CD4-positive, alpha-beta T cell treated with Interleukin-6 for 4 hours (primary cell): ENCODE results near the gene DSTN.

Experiments
- DNase-seq: peaks from one replicate; pipeline ENCODE4 v3.0.0-alpha.2; 2020; ENCODE audit warnings: mixed read lengths

Gene DSTN

DNA sequence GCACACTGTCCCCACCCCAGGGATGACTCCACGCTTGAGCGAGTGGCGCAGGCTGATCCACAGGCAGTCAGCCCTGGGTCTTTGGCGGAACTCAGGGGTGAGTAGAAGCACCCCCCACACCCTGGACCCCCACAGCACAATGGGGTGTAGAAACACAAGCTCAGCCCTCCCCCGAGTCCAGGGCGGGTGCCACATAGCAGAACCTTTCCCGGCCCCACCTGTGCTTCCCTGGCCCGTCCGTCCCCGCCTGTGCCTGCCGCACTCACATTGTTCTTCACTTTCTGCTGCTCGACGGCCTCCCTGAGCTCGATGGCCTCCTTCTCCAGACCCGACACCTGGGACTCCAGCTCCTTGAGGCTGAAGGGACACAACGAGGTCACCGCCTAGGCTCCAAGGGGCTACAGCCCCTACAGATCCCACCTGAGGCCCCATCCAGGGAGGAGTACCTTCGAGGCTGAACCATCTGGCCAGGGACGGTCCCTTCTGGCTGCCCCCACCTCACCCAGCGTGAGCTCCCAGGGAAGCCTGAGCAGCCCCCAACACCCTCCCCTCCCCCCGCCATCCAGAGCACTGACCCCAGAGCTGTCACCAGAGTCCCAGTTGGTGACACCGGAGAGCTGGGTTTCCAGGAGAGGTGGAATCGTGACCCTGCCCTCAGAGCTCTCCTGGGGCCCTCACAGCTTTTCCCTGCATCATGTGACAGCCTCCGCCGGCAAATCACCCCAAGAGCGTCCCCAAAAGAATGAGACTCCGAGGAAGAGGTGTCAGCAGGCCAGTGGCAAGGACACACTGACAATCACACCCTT lies 55.6 kb downstream of the DSTN start:
- DNase-seq = no peak

DNA sequence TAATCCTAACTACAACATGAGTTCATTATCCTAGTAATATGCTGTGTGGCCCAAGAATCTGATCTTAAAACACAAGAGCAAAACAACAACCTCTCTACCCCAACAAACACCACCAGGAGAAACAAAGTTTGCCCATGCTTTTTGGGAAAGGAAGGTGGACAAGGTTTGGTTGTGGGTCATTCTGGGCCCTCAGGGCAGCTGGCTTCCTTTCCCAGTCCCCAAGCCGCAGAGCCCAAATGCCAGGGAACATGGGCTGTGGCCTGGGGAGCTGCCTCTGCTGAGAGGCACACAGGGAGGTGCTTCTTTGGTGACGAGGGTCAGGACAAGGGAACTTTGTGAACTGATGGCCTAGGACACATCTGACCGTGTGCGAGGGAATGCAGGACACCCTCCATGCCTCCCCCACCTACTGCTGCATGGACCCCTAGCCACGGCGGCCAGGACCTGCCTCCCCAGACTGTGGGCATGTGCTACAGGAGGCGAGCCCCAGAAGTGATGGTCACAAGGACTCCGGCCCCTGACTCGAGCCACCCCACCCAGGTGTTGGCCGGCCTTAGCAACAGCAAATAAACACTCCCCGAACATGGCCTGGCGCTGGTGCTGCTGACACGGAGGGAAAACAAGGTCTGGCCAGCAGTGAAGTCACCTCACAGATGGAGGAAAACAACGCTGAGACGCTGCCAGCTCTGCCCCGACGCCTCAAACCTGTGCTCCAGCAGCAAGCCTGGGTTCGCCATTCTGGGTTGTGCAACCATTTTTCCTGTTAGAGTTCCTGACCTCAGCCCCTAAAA lies 56.5 kb downstream of the DSTN start:
- no peak for DNase-seq

DNA sequence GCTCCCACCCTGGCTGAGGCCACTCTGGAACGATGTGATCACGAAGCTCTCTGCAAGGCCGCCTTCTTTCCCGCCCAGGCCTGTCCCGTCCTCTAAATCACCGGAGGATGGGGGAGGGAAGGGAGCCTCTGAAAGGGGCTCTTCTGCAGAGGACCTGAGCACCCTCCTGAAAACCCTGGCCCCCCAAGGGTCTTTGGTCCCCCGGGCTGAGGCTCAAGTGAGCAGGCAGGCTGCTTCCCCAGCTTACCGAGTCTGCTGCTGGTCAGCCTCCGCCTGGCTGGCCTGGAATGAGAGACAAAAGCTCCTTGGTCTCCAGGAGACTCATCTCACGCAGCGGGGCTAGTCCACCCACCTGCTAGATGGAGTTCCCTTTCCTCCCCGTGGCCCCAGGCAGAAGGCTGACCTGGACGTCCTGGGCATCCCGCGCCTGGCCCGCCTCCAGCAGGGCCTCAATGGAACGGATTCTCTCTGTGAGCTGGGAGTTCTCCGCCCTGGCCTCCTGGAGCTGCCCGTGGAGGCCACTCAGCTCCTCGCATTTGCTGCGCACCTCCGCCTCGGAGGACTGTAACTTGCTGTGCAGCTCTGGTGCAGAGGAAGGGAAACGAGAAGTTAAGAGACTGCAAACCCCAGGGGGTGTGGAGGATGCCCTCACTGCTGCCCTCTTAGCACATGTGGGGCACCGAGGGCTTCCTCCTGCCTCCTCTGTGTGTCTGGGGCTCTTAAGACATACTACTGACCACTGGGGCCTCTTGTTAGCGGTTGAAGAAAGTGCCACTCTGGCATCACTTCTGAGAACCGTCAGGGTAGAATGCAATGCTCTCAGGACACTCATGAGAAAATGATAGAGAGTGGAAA lies 57.5 kb downstream of the DSTN start:
- no peak for DNase-seq

DNA sequence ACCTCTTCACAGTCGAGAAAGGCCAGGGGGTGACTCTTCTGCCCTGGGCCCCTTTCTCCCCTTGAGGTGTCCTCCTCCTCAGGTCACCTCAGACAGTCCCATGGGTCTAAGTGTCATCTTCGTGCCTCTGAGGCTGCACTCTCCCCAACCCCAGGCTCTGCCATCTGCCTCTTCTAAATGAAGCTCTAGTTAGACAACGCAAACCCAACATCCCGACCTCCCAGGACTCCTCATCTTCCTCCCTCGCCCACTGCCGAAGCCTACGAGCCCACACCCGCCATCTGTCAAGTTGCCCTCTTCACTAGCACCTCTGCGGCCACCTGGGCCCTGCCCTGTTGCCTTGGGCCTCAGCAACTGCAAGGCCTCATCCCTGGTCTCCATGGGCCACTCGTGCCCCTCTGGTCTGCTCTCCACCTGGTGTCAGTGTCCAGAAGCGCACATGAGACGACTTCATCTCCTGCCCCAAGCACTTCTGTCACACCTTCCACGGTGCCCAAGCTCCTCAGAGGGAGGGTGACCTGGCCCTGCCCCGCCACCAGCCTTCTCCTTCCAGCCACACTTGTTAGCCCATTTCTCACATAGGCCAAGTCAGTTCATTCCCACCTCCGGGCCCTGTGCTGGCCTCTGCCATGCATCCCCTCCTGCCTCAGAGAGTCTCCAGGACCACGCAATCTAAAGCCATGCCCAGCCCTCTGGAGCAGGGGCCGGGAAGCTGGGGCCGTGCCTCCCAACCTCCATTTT lies 58.4 kb downstream of the DSTN start:
- no peak for DNase-seq

DNA sequence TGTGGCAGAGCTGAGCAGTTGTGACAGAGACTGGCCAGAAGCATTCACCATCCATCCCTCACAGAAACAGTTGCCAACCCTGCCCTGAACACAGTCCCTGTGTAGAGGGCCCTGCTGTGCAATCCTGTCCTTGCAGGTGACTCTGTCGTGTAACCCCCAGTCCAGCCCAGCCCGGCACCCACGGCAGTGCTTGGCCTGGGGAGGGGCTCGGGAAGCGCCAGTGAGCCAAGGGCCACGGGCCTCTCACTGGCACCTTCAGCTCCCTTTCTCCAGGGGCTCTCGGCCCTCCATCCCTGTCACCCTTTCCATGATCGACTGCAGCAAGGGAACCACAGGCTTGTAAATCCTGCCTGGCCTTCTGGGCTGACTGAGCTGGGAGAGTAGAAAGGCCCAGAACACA lies 59.1 kb downstream of the DSTN start:
- DNase-seq = no peak

DNA sequence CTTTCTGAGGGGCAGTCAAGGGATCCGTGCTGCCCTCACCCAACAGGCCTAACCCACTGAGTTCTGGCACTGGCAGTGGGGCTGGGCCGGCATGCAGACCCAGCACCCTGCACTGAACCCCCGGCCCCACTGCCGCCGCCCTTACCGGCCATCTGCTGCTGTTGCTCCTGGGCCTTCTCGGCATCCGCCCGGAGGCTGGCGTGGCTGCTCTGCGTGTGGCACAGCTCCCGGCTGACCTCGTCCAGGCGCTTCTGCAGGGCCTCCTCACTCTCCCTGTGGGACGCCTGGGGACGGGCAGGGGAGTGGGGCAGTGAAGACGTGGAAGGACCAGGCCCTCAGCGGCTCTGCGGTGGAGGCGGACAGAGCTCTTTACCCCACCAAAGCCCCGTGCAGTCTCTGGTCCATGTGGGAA lies 59.8 kb downstream of the DSTN start:
- no peak for DNase-seq

DNA sequence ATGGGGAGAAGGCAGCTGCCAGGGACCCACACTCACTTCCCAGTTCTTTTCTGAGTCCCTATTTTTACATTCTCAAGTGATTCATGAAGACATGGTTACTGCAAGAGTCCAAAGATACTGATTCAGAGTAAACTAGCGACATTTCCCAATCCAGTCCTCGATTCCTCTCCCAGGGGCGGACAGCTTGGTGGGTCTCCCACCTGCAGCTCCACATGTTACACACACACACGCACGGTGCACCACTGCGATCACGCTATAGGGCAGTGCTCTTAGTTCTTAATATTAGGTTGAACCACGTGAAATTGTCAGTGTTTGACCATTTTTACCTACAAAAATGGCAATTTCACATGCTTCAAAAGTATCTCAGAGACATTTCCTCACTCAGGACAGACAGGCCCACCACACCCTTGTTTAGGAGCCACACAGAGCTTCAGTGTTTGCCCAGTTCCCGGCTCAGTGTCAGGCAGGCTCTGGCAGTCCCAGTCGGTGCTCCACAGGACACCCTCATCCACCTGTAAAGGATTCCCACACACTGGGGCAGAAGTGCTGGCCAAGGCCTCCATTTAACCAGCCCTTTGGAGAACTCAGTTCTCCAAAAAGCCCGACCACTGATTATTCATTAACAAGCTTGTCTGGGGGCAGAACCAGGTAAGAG lies 60.4 kb downstream of the DSTN start:
- no peak for DNase-seq

DNA sequence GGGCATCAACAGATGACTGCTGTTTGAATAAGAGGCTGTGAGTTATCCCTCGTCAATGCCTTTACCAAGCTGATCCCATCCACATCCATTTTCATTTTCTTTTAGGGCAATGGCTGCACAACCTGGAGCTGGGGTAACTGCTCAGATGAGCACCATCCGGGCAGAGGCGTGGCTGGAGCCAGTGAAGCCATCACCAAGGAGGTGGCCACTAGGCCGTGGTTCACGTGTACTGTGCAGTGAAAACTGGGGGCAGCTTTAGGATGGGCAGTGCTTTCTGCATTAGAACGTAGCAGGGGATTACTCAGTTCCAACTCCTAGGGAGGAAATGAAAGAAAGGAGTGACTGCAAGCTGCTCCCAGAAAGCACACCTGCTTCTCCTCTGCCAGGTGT lies 60.9 kb downstream of the DSTN start:
- DNase-seq = no peak

DNA sequence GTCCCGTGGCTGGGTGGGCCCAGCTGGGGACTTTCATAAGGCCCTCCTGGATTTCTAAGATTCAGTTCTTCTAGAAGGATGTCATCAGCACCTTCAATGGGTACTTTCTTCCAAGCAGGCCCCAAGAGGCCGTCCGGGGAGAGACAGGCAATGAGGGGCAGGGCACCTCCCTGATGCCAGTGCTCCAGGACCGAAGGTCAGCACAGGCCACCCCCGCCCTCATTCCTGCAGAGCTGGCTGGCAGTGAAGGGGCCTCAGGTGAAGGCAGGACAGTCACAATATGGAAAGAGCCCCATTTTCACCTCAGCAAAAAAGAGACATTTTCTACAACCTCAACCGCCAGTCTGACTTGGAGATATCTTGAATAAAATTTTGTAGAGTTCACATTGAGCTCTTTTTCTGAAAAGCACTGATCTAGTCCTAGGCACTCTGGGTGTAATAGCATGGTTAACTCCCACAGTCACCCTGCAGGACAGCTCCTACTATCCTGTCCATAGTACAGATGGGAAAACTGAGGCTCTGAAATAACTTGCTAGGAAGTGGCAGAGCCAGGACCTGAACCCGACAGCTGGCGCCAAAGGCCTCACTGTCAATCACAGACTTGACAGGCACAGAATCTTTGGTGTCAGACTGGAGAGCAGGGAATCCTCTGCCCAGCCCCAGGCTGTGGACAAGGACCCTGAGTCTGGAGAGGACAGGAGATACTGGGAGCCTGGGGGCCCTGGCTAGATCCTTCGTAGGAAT lies 61.9 kb downstream of the DSTN start:
- DNase-seq = no peak

DNA sequence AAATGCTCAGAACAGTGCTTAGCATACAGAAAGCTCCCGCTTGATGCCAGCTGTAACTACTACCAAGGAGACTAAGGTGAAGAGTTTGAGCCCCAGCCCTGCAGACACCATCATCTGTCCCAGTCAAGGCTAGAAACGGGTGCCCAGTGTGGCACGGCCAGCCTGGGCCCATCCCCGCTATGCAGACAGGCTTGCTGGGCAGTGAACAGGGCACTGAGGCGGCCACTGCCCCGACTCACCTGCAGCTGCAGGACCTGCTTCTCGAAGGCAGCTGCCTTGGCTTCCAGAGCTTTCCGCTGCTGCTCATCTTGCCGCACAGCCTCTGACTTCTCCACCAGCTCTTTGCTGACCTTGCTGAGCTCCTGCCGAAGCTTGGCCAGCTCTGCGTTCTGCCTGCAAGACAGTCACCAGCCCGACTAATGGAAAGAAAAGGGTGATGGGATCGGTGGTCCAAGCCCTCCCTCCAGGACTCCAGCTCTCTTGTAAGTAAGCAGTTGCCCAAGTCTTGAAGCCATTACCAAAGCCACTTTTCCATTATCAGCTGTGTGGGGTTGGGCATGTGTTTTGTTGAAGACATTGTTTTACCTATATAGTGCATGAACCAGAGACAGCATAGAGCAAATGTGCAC lies 63.5 kb downstream of the DSTN start:
- no peak for DNase-seq

DNA sequence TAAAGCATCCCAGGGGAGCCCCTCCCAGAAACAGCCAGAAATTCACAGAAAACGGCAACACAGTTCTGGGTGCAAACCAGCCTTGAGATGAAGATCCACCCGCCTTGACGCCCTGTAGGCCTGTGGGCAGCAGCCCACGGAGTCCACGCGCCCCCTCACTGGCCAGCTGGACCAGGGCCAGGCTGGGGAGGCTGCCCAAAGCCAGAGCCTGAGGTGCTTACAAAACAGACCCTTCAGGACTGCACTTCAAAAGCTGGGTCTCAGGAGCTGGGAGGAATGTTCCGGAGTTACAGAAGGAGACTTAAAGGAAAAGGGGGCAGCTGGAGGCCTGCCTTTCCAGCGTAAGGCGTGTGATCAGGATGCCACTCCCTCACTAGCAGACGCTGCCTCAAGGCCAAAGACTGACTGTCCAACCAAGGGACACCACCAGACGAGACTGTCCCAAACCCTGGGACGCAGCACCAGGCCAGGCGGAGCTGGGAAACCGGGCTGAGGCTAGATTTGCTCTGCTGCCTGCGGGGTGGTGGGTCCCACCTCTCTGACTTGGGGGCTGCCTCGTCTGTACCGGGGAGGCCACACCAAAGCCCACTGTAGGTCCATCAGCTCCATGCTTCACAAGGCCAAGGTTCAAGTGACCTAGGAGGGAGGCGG lies 64.1 kb downstream of the DSTN start:
- DNase-seq = no peak

DNA sequence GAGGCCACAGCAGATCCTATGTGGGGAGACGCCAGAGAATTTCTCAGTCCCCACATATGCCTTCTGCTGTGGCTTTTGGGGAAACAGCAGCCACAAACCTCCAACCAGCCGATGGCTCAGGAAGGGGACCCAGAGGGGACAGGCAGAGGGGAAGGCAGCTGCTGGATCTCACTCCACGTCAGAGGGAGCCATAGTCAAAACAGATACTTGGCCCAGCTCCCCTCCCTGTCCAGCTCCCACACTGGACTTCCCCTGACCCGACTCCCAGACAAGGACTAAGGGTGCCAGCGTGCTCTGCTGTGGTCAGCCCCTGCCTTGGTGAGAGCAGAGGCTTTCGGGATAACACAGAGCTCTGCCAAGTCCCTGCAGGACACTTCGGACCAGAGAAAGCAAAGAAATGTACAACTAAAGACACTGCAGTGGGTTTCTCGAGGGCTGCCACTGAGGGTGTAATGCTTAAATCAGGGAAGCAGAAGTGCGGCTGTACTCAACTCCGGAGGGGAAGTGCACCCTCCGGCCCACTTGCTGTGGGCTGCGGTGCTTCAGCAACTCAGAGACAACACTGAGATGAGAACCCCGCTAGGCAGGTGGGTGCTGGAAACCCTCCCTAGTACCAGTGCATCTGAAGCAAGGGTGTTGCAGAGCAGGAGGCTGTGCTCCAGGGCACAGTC lies 64.9 kb downstream of the DSTN start:
- DNase-seq = no peak

DNA sequence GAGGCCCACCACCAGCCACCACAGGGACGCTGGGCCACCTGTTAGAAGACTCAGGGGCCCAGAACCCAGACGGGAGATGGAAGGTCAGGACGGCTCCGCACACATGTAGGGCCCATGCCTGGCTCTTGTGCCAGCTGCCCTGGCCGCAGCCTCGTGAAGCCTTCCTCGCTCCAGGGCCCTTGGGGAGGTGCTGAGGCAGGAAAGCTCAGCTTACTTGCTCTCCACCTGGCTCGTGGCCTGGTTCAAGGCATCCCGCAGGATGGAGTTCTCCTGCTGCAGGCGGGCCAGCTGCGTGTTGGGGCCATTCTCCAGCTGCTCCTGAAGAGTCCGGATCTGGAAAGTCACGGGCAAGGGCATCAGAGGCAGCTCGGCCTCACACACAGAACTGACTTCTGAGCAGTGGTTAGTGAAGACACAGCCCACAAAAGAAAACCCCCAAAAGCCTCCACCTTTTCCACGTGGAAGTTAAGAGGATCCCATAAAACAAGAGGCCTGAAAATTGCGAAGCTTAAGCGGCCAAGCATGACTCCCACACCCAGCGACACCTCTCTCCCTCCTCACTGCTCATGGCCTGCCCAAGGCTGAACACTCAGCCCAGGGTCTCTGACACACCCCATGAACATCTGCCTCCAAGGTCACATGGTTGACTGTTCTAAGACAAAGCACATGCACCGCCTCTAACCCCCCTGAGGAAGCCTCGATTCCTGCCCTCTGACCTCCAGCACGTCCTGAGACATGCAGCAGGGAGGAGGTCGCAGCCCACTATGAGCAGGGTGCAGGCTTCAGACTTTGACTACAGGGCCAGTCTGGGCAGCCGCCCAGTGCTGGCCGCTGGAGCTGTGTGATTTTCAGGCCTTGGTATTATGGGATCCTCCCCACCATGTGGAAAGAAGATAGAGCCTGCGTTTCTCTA lies 65.7 kb downstream of the DSTN start:
- no peak for DNase-seq

DNA sequence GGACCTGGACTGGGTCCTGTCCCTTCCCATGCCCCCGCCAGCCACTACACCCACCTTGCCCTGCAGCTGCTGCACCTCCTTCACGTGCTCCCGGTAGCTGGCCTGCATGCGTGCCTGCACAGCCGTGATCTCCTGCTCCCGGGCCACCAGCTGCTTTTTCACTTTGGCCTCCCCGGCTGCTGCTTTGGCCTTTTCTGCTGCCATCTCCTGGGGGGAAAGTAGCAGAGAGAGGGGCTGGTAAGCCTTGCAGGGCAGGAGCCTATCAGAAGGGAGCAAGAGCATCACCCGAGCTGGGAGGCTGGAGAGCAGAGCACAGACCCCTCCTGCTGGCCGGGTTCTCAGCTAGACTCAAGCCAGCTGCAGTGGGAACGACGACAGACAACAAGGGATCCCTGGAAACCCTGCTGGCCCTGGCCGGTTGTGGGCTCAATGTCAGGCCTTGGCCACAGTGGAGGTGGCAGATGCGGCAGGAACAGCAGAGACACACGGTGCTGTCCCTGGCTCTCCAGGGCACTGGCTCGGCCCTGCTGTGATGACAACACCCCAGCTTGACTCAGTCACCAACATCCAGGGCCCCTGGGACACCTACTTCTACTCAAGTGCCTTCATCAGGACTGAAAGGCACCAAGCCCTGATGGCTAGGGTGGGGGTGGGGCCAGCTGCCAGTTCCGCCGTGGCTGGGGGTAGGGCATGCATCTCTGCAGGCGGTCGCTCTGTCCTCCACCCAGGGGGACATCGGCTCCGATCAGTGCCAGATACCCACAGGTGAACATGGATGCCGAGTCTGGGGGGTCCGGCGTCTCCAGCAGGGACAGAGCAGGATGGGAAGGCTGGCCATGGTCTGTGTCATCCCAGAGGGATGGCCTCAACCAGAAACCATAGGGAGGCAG lies 66.9 kb downstream of the DSTN start:
- no peak for DNase-seq

DNA sequence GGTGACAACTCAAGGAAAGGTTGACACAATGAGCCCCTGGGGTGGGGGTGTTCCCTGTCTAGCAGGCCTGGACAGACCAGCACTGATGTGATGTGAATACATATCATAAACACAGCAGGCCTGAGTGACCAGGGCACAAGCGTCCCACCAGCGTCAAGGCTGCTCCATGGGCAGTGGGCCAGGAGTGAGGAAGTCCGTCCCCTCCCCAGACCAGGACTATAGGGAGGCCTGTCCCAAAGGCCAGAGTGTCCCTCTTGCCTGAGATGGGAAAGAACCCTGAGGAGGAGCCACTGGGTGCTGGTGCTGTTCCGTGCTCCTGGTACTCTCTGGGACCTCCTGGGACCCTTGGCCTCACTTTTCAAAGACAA lies 67.5 kb downstream of the DSTN start:
- no peak for DNase-seq

DNA sequence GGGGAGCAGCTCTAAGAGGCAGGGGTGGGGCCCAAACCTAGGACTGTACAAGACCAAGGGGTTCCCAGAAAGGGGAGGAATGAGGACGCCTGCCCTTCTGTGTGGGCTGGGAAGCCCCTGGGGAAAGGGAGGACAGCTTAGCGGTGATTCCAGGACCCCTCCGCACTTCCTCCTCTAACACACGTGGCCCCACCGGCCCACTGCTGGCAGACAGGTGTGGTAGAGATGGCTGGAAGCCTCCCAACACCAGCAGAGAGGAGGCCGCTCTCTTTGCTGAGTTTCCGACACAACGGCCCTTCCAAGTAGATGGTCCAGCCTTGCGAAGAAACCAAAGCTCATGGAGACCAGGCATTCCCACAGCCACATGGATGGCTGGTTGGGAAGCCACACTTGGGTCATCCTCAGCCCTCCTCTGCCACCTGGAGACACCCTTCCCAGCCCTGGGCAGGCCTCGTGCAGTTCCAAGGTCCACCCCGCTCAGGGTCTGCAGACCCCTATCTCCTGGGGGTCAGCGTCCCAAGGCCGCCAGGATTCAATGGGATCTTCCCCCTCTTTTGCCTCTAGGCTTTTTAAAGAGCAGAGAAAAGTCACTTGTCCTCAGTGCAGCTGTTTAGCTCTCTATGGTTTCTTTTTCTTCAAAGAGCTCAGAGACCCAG lies 68.2 kb downstream of the DSTN start:
- DNase-seq = no peak

DNA sequence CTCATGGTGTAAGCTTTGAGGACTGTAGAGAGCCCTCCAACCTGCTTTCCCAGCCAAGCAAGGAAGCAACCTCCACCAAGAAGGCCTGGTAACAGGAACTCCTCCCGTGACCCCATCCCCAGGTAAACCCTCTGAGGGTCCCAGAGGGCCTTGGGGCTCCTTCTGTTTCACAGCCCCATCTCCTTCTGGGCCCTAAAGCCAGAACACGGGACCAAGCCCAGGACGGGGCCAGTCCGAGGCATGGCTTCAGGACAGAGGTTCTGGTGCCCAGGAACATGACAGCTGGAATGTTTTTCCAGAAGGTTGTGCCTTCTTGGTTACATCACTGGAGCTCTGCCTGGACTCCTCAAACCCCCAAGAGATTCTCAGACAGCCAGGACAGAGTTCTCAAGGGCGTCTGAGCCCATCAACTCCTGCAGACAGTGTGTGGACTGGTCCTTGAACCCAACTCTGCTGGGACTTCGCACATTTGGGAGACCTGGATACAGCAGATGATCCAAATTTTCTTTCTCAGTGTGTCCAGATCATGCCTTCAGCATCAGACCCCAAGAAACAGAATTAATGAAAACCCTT lies 69.0 kb downstream of the DSTN start:
- no peak for DNase-seq
